Testis (tissue), 2 donors: ENCODE data around the gene NDUFC1.

ENCODE experiments used
- CTCF ChIP-seq, 3 experiments: fragments of 450-650 bp in 2 of 3; fragments of 200-600 bp in 1 of 3; sonication (generic) in 1 of 3; IDR thresholded peaks; one replicate each; pipeline ENCODE4 v1.5.1; 2016 to 2019; ENCODE audit warnings: antibody characterized with exemption in 3 of 3, mild to moderate bottlenecking in 2 of 3, moderate library complexity in 1 of 3
- POLR2A ChIP-seq: fragments of 450-650 bp; IDR thresholded peaks from one replicate; pipeline ENCODE4 v1.6.1; 2017; ENCODE audit warnings: antibody characterized with exemption, mild to moderate bottlenecking, moderate library complexity

GRCh38 chr4:139273835-139274234 is 28.4 kb downstream of the NDUFC1 start:
- TF ChIP-seq CTCF (IDR thresholded peaks at IDR 0.05) (no peak), POLR2A (no peak)
